ENCODE results near the gene ASB2. TPM values are rescaled to one million over a fixed set of nuclear protein-coding genes. Genes with fewer than 3 reads are reported as not detected.

Gene ASB2
- total RNA-seq, 1 donor from 2014 or later = 16.2 TPM

- Histone ChIP-seq H3K4me1 (ENCODE audit: control insufficient read depth in 3 of 3, insufficient read depth in 3 of 3, low read length in 3 of 3) (no peaks in the 10 kb centered on the region), H3K36me3 (ENCODE audit: control insufficient read depth in 3 of 3, insufficient read depth in 3 of 3, low read length in 3 of 3) (no peaks in the 10 kb centered on the region), H3K4me3 (ENCODE audit: low read length in 3 of 3) (no peak overlapping the region), H3K27ac (ENCODE audit: low read depth, low read length) (no peak overlapping the region), H3K9ac (ENCODE audit: low read depth in 1 of 3, low read length in 3 of 3) (no peak overlapping the region), H3K27me3 (ENCODE audit: control insufficient read depth in 3 of 3, insufficient read depth in 3 of 3, low read length in 3 of 3) (peaks cover 4 to 12% (median 7%) of the 10 kb centered on the region in 3 donors), H3K9me3 (ENCODE audit: control insufficient read depth in 3 of 3, low read length in 3 of 3) (no peaks in the 10 kb centered on the region)
Observed at GRCh38 chr14:93902619-93903307, 73.6 kb downstream of the ASB2 start.

GRCh38 chr14:93901813-93902212 lies 74.6 kb downstream of the ASB2 start:
- Histone ChIP-seq H3K27ac (ENCODE audit: low read depth, low read length) (no peak overlapping the region), H3K4me1 (ENCODE audit: control insufficient read depth in 3 of 3, insufficient read depth in 3 of 3, low read length in 3 of 3) (no peaks in the 10 kb centered on the region), H3K4me3 (ENCODE audit: low read length in 3 of 3) (no peak overlapping the region), H3K9ac (ENCODE audit: low read depth in 1 of 3, low read length in 3 of 3) (no peak overlapping the region), H3K36me3 (ENCODE audit: control insufficient read depth in 3 of 3, insufficient read depth in 3 of 3, low read length in 3 of 3) (no peaks in the 10 kb centered on the region), H3K27me3 (ENCODE audit: control insufficient read depth in 3 of 3, insufficient read depth in 3 of 3, low read length in 3 of 3) (peaks cover 4 to 12% (median 7%) of the 10 kb centered on the region in 3 donors), H3K9me3 (ENCODE audit: control insufficient read depth in 3 of 3, low read length in 3 of 3) (no peaks in the 10 kb centered on the region)

- H3K27ac ChIP-seq (ENCODE audit: low read depth, low read length) = no peak overlapping the region
- H3K27me3 ChIP-seq (ENCODE audit: control insufficient read depth in 3 of 3, insufficient read depth in 3 of 3, low read length in 3 of 3) = peaks cover 4 to 15% (median 7%) of the 10 kb centered on the region in 3 donors
- no peak overlapping the region for H3K9ac ChIP-seq (ENCODE audit: low read depth in 1 of 3, low read length in 3 of 3)
- H3K9me3 ChIP-seq (ENCODE audit: control insufficient read depth in 3 of 3, low read length in 3 of 3) = no peaks in the 10 kb centered on the region
- H3K36me3 ChIP-seq (ENCODE audit: control insufficient read depth in 3 of 3, insufficient read depth in 3 of 3, low read length in 3 of 3) = no peaks in the 10 kb centered on the region
- H3K4me3 ChIP-seq (ENCODE audit: low read length in 3 of 3) = no peak overlapping the region
- peaks cover 0 to 1% (median 0%) of the 10 kb centered on the region in 3 donors for H3K4me1 ChIP-seq (ENCODE audit: control insufficient read depth in 3 of 3, insufficient read depth in 3 of 3, low read length in 3 of 3)
Observed at GRCh38 chr14:93898731-93899130, 77.6 kb downstream of the ASB2 start.

- H3K4me3 ChIP-seq (ENCODE audit: low read length in 3 of 3) = no peak overlapping the region
- H3K27ac ChIP-seq (ENCODE audit: low read depth, low read length) = no peak overlapping the region
- H3K27me3 ChIP-seq (ENCODE audit: control insufficient read depth in 3 of 3, insufficient read depth in 3 of 3, low read length in 3 of 3) = peaks cover under 1 to 11% (median 4%) of the 10 kb centered on the region in 3 donors
- H3K4me1 ChIP-seq (ENCODE audit: control insufficient read depth in 3 of 3, insufficient read depth in 3 of 3, low read length in 3 of 3) = peaks cover under 1 to 7% (median under 1%) of the 10 kb centered on the region in 3 donors
- no peaks in the 10 kb centered on the region for H3K36me3 ChIP-seq (ENCODE audit: control insufficient read depth in 3 of 3, insufficient read depth in 3 of 3, low read length in 3 of 3)
- no peaks in the 10 kb centered on the region for H3K9me3 ChIP-seq (ENCODE audit: control insufficient read depth in 3 of 3, low read length in 3 of 3)
- H3K9ac ChIP-seq (ENCODE audit: low read depth in 1 of 3, low read length in 3 of 3) = no peak overlapping the region
Observed at GRCh38 chr14:93898081-93898611, 78.2 kb downstream of the ASB2 start.

- H3K36me3 ChIP-seq (ENCODE audit: control insufficient read depth in 3 of 3, insufficient read depth in 3 of 3, low read length in 3 of 3) = no peaks in the 10 kb centered on the region
- H3K27me3 ChIP-seq (ENCODE audit: control insufficient read depth in 3 of 3, insufficient read depth in 3 of 3, low read length in 3 of 3) = peaks cover 0 to 6% (median 0%) of the 10 kb centered on the region in 3 donors
- peaks cover 5 to 9% (median 6%) of the 10 kb centered on the region in 3 donors for H3K4me1 ChIP-seq (ENCODE audit: control insufficient read depth in 3 of 3, insufficient read depth in 3 of 3, low read length in 3 of 3)
- H3K4me3 ChIP-seq (ENCODE audit: low read length in 3 of 3) = no peak overlapping the region
- no peak overlapping the region for H3K27ac ChIP-seq (ENCODE audit: low read depth, low read length)
- H3K9ac ChIP-seq (ENCODE audit: low read depth in 1 of 3, low read length in 3 of 3) = no peak overlapping the region
- H3K9me3 ChIP-seq (ENCODE audit: control insufficient read depth in 3 of 3, low read length in 3 of 3) = no peaks in the 10 kb centered on the region
Observed at GRCh38 chr14:93897476-93897845, 78.9 kb downstream of the ASB2 start.

GRCh38 chr14:93895023-93895604 lies 81.3 kb downstream of the ASB2 start:
- Histone ChIP-seq H3K9me3 (ENCODE audit: control insufficient read depth in 3 of 3, low read length in 3 of 3) (no peaks in the 10 kb centered on the region), H3K27me3 (ENCODE audit: control insufficient read depth in 3 of 3, insufficient read depth in 3 of 3, low read length in 3 of 3) (peaks cover 0 to 3% (median 0%) of the 10 kb centered on the region in 3 donors), H3K9ac (ENCODE audit: low read depth in 1 of 3, low read length in 3 of 3) (no peak overlapping the region), H3K36me3 (ENCODE audit: control insufficient read depth in 3 of 3, insufficient read depth in 3 of 3, low read length in 3 of 3) (no peaks in the 10 kb centered on the region), H3K4me1 (ENCODE audit: control insufficient read depth in 3 of 3, insufficient read depth in 3 of 3, low read length in 3 of 3) (peaks cover 5 to 9% (median 6%) of the 10 kb centered on the region in 3 donors), H3K4me3 (ENCODE audit: low read length in 3 of 3) (no peak overlapping the region), H3K27ac (ENCODE audit: low read depth, low read length) (no peak overlapping the region)

- no peak overlapping the region for H3K4me3 ChIP-seq (ENCODE audit: low read length in 3 of 3)
- H3K9me3 ChIP-seq (ENCODE audit: control insufficient read depth in 3 of 3, low read length in 3 of 3) = no peaks in the 10 kb centered on the region
- H3K36me3 ChIP-seq (ENCODE audit: control insufficient read depth in 3 of 3, insufficient read depth in 3 of 3, low read length in 3 of 3) = no peaks in the 10 kb centered on the region
- no peak overlapping the region for H3K27ac ChIP-seq (ENCODE audit: low read depth, low read length)
- H3K9ac ChIP-seq (ENCODE audit: low read depth in 1 of 3, low read length in 3 of 3) = peak overlapping the region in 1 of 3 donors; percentile 8
- H3K4me1 ChIP-seq (ENCODE audit: control insufficient read depth in 3 of 3, insufficient read depth in 3 of 3, low read length in 3 of 3) = peaks cover 6 to 9% (median 6%) of the 10 kb centered on the region in 3 donors
- peaks cover 0 to 11% (median 7%) of the 10 kb centered on the region in 3 donors for H3K27me3 ChIP-seq (ENCODE audit: control insufficient read depth in 3 of 3, insufficient read depth in 3 of 3, low read length in 3 of 3)
Observed at GRCh38 chr14:93893661-93894261, 82.6 kb downstream of the ASB2 start.

- H3K27ac ChIP-seq (ENCODE audit: low read depth, low read length) = no peak overlapping the region
- peaks cover 6 to 9% (median 9%) of the 10 kb centered on the region in 3 donors for H3K4me1 ChIP-seq (ENCODE audit: control insufficient read depth in 3 of 3, insufficient read depth in 3 of 3, low read length in 3 of 3)
- no peak overlapping the region for H3K9ac ChIP-seq (ENCODE audit: low read depth in 1 of 3, low read length in 3 of 3)
- no peaks in the 10 kb centered on the region for H3K36me3 ChIP-seq (ENCODE audit: control insufficient read depth in 3 of 3, insufficient read depth in 3 of 3, low read length in 3 of 3)
- H3K27me3 ChIP-seq (ENCODE audit: control insufficient read depth in 3 of 3, insufficient read depth in 3 of 3, low read length in 3 of 3) = peaks cover under 1 to 15% (median 9%) of the 10 kb centered on the region in 3 donors
- no peaks in the 10 kb centered on the region for H3K9me3 ChIP-seq (ENCODE audit: control insufficient read depth in 3 of 3, low read length in 3 of 3)
- H3K4me3 ChIP-seq (ENCODE audit: low read length in 3 of 3) = peak overlapping the region in 1 of 3 donors; percentile 52
Observed at GRCh38 chr14:93892923-93893558, 83.3 kb downstream of the ASB2 start.

GRCh38 chr14:93892505-93892839 lies 83.9 kb downstream of the ASB2 start:
- Histone ChIP-seq H3K4me3 (ENCODE audit: low read length in 3 of 3) (no peak overlapping the region), H3K27ac (ENCODE audit: low read depth, low read length) (no peak overlapping the region), H3K27me3 (ENCODE audit: control insufficient read depth in 3 of 3, insufficient read depth in 3 of 3, low read length in 3 of 3) (peaks cover 2 to 17% (median 9%) of the 10 kb centered on the region in 3 donors), H3K9me3 (ENCODE audit: control insufficient read depth in 3 of 3, low read length in 3 of 3) (no peaks in the 10 kb centered on the region), H3K36me3 (ENCODE audit: control insufficient read depth in 3 of 3, insufficient read depth in 3 of 3, low read length in 3 of 3) (no peaks in the 10 kb centered on the region), H3K9ac (ENCODE audit: low read depth in 1 of 3, low read length in 3 of 3) (no peak overlapping the region), H3K4me1 (ENCODE audit: control insufficient read depth in 3 of 3, insufficient read depth in 3 of 3, low read length in 3 of 3) (peaks cover 6 to 9% (median 9%) of the 10 kb centered on the region in 3 donors)

Measured in skeletal muscle tissue (tissue), 4 donors.